Measurements from ENCODE around the gene HSPA12A.

The HSPA12A gene, protein sequence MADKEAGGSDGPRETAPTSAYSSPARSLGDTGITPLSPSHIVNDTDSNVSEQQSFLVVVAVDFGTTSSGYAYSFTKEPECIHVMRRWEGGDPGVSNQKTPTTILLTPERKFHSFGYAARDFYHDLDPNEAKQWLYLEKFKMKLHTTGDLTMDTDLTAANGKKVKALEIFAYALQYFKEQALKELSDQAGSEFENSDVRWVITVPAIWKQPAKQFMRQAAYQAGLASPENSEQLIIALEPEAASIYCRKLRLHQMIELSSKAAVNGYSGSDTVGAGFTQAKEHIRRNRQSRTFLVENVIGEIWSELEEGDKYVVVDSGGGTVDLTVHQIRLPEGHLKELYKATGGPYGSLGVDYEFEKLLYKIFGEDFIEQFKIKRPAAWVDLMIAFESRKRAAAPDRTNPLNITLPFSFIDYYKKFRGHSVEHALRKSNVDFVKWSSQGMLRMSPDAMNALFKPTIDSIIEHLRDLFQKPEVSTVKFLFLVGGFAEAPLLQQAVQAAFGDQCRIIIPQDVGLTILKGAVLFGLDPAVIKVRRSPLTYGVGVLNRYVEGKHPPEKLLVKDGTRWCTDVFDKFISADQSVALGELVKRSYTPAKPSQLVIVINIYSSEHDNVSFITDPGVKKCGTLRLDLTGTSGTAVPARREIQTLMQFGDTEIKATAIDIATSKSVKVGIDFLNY

DNA sequence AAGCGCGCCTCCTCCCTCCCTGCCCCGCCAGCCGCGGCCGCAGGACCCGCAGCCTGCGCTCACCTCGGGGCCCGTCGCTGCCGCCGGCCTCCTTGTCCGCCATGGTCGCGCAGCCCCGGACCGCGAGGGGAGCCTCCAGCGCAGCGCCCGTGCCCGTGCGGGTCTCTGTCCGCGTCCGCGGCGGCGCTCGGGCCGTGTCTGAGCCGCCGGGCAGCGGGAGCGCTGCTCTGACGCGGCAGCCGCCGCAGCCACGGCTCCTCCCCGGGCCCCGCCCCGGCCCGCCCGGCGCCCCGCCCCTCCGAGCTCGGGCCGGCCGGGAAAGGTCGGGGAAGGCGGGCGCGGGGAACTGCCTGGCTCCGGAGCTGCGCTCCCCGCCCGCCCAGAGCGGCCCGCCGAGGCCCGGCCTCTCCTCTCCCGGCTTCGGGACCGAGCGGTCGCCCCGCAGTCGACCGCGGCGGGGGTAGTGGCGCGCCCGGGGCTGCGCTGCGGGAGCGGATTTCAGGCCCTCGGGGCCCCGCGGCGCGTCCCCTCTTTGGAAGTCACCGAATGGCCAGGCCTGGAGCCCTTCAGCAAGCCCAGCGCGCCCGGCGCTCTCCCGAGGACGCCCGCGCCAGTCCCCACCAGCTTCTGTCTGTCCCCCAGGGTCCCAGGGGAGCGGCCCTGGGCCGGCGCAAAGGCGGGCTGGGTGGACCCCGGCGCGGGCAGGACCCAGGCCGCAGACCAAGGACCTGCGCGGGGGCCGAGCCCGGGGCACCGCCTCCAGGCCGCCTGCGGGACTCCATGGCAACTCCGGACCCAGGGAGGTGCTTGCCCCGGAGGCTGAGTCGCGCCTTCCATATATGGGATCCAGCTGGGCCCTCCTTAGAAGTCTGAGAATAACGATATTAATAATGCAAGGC lies at the start of gene HSPA12A:
Gene HSPA12A, minus strand, starts transcription at position 200 of the 899 bp plus-strand sequence. Its CDS starts 97 bp downstream, at position 103.
- no peak for DNase-seq

- DNase-seq = no peak
Observed at GRCh38 chr10:116791241-116791640, 48.9 kb upstream of the HSPA12A start.

DNA sequence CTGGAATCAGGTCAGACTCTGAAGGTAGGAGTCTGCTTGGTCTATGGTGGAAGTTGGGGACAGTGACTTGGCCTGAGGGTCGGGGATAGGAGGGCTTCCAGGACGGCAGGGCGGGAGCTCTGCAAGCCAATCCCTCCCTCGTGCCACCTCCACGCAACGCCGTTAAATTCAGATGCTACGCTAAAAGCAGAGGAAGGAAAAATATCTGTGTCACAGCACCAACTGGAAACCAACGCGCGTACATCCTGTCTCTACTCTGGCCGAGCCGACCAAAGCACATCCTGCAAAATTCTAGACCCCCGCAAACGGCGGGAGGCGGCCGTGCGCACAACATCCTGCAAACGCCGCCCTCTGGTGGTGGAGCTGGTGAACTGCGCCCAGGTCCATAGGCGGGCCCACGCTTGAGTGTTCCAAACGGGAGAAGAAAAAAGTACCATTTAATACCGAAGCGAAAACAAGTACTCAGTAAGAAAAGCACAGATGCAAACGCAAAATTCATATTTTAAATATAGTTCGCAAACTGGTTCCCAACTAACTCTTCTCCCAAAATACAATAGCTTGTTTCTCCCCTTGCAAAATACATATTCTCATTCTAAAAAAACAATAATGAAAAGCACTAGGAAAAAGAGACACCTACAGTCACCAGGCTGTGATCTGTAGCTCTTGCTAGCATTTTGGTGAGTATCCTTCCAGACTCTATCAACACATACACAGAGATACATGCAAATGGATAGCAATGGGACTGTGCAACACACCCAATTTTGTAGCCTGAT lies 45.7 kb upstream of the HSPA12A start:
- peak; percentile 15 for DNase-seq

- no peak for DNase-seq
Observed at GRCh38 chr10:116787053-116787659, 44.8 kb upstream of the HSPA12A start.

DNA sequence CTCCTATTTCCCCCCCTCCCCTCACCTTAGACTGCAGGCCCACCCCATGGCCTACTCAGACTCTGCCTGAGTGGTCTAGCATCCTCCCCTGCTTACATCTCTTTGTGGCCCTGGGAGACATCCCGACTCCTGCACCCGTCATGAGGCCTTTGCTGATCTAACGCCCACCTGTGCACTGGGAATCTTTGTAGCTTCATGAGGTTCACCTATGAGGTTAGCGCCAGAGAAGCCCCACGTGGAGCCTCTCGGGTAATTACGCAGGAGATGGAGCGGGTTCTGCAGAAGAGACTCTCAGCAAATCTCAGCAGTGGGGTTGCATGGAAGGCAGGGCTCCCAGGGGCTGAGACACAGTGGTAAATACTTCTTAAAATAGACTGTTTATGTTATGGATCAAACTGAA lies 43.5 kb upstream of the HSPA12A start:
- DNase-seq = no peak

DNA sequence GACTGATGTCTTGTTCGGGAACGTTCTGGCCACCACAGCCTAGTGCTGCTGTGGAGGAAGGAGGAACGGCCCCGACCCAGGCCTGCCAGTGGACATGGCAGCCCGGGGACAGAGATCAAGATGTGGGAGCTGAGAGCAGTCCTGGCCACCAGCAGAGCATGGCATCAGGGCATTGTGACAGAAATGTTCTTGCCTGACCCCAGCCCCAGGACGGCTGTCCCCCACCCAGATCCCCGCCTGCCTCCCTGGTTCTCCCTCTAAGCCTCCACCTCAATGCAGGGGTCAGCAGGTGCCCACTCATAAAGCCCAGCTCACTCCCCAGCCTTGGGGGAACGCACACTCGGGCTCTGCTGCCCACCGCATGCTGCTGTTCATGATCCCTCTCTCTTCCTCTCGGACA lies 42.9 kb upstream of the HSPA12A start:
- DNase-seq = no peak

- no peak for DNase-seq
Observed at GRCh38 chr10:116784651-116785050, 42.3 kb upstream of the HSPA12A start.

GRCh38 chr10:116784035-116784434 lies 41.7 kb upstream of the HSPA12A start:
- no peak for DNase-seq

- DNase-seq = no peak
Observed at GRCh38 chr10:116783011-116783655, 40.8 kb upstream of the HSPA12A start.

- no peak for DNase-seq
Observed at GRCh38 chr10:116781370-116781884, 39.1 kb upstream of the HSPA12A start.

DNA sequence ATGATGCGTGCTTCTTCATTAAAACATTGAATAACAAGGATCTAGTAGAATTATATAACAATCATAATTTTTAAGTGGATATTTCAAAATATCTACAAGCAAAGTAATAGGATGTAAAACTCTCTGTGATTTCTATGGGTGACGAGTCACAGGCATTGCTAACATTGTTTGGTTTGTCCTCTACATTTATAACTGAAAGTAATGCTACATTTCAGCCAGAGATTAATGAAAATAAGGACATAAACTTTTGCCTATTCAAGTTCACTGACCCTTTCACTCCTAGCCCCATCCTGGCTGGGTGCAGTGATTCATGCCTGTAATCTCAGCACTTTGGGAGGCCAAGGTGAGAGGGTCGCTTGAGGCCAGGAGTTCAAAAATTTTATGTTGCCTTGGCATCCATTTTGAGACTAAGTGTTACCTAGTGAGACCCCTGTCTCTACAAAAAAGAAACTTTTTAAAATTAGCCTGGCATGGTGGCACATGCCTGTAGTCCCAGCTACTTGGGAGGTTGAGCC lies 38.4 kb upstream of the HSPA12A start:
- DNase-seq = no peak

GRCh38 chr10:116779076-116779687 lies 36.8 kb upstream of the HSPA12A start:
- no peak for DNase-seq

DNA sequence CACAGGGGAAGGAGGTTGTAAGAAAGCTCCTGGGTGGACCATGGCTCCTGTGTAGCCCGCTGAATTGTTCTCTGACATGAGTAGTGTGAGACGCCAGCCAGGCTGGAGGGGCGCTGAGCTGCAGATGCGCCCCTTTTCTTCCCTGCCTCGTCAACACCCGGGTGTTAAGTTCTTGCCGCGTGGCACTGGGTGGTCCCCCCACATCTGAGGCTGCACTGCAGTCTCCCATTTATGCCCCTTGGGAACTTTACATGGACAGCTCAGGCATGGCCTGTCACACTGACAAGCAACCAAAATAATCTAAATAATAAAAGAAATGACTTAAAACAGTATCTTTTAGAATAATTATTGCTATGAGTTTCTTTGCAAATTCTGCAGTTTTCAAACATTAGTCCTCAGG lies 34.6 kb upstream of the HSPA12A start:
- no peak for DNase-seq

- no peak for DNase-seq
Observed at GRCh38 chr10:116775488-116776400, 33.4 kb upstream of the HSPA12A start.

DNA sequence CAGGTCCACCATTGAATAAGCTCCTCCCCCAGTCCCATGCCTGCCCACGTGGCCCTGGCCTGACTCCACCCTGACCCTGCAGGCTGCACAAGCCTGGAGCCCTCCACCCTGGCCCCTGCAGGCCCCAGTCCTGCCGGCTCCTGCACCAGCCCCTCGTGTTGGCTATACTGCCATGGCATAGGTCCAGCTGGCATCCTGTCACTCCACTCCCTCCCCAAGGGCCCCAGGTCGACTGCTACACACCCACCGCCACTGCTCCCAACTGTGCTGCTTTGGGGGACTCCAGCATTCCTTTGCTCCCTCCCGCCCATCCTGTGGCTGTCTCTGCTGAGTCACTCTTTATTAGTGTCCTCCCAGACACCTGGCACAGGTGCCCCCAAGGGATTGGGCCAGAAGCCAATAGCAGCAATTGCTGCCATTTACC lies 32.4 kb upstream of the HSPA12A start:
- DNase-seq = no peak

- no peak for DNase-seq
Observed at GRCh38 chr10:116772909-116773705, 30.7 kb upstream of the HSPA12A start.

DNA sequence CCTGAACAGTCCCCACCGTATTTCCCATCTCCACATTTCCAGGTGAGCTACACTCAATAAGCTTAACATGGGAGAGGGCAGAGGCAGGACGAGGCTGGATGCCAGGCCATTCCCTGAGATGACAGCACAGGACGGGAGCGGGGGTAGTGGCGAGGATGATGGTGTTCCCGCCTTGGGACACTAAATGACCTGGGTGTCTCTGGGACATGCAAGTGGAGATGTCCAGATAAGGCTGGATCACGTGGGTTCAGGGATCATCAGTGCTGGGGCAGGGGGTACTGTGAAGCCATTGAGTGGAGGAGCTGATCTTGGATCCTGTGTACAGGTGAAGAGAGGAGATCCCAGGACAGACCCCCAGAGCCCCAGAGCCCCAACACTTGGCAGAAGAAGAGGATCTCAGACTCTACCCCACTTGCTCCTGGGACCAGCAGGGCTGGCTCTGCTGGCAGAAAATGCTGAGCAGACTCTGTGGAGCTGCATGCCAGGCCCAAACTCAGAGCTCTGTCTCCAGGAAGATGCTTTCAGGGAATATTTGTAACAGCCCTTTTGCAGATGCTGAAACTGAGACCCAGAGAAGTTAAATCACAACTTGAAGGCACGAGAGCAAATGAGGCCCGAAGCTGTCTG lies 29.7 kb upstream of the HSPA12A start:
- DNase-seq = no peak
